Brain microvascular endothelial cell (primary cell): ENCODE data around the gene GNE.
"Not testable (repeated sequence)": the region's sequence is repeated elsewhere in the genome, so short reads cannot be mapped to it uniquely, and the experiment has no call there.

Experiments used
- DNase-seq: peaks from one replicate; pipeline ENCODE4 v3.0.0-alpha.2; 2020
- H3K27ac ChIP-seq: fragments of 250-450 bp; sonication (Bioruptor Pico); 2 replicates; pipeline ENCODE4 v1.5.1; 2020; ENCODE audit warnings: mild to moderate bottlenecking, moderate library complexity
- H3K27me3 ChIP-seq: fragments of 250-450 bp; sonication (Bioruptor Pico); replicated peaks from 2 replicates; pipeline ENCODE4 v1.5.1; 2020; ENCODE audit warnings: mild to moderate bottlenecking
- H3K36me3 ChIP-seq: fragments of 250-450 bp; sonication (Bioruptor Pico); replicated peaks from 2 replicates; pipeline ENCODE4 v1.5.1; 2020; ENCODE audit warnings: mild to moderate bottlenecking
- H3K4me3 ChIP-seq: 2 replicates; pipeline ENCODE4 v1.5.1; 2011; ENCODE audit warnings: low read depth, mild to moderate bottlenecking, control low read depth, low read length, moderate library complexity
- CTCF ChIP-seq: IDR thresholded peaks from 2 replicates; pipeline ENCODE4 v1.5.1; 2011; ENCODE audit warnings: low read depth, mild to moderate bottlenecking, moderate library complexity, low read length, control low read depth, inconsistent platforms; ENCODE audit errors: missing control alignments
- in situ Hi-C: cut with HindIII; loops from 2 replicates; pipeline ENCODE4 v1.10.0; 2017; ENCODE audit warnings: low sequenced_read_pairs, low pct_ligation_motif_present

Gene GNE

DNA sequence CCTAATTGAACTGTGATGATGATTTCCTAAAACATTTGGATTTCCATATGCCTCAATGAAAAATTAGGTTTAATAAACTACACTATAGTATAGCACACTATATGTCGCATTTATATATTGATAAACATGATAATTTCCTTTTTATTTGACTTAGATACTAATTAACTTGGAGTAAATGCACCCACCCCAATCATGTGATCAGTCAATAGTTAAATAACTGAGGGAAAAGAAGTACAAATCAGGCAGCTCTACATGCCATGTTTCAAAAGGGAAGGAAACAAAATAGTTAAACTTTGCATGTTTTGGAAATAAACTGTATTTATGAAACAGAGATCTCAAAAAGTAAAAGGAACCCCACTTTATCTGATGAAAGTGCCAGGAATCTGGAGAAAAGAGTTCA is 18.0 kb upstream of the GNE start:
- H3K27ac ChIP-seq = no peak overlapping the region

GRCh38 chr9:36275060-36275459 is 16.8 kb upstream of the GNE start:
- in situ Hi-C loops = no loop called here
- no peak overlapping the region for H3K27ac ChIP-seq
- H3K4me3 ChIP-seq = no peak overlapping the region
- no peaks in the 10 kb centered on the region for H3K27me3 ChIP-seq
- DNase-seq = no peak
- TF ChIP-seq CTCF = no peak
- H3K36me3 ChIP-seq = no peaks in the 10 kb centered on the region

More for the DNA sequence above, 18.0 kb upstream of the GNE start:
- DNase-seq = no peak
- Histone ChIP-seq H3K4me3 (peak overlapping the region; percentile 20), H3K36me3 (no peaks in the 10 kb centered on the region), H3K27me3 (no peaks in the 10 kb centered on the region)
- in situ Hi-C loops = no loop called here
- no peak for TF ChIP-seq CTCF

DNA sequence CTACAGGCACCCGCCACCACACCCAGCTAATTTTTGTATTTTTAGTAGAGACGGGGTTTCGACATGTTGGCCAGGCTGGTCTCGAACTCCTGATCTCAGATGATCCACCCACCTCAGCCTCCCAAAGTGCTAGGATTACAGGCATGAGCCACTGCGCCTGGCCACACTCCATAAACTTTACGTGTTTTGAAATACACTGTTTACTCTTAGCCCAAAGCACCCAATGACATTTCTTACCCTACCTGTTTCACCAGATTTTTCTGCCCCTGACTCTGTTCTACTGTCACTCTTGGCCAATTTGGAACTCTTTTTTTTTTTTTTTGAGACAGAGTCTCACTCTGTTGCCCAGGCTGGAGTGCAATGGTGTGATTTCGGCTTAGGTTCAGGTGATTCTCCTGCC is 15.1 kb upstream of the GNE start:
- H3K27me3 ChIP-seq, in situ Hi-C loops, H3K36me3 ChIP-seq, DNase-seq, H3K4me3 ChIP-seq, H3K27ac ChIP-seq: not testable (repeated sequence)

- no peak for TF ChIP-seq CTCF
- H3K27me3 ChIP-seq = no peaks in the 10 kb centered on the region
- in situ Hi-C loops = no loop called here
- no peak overlapping the region for H3K27ac ChIP-seq
- DNase-seq = peak; percentile 8
- H3K36me3 ChIP-seq = no peaks in the 10 kb centered on the region
- H3K4me3 ChIP-seq = no peak overlapping the region
Measured at GRCh38 chr9:36268007-36268427, 9.8 kb upstream of the GNE start.

- Histone ChIP-seq H3K27ac (no peak overlapping the region), H3K27me3 (no peaks in the 10 kb centered on the region), H3K36me3 (no peaks in the 10 kb centered on the region), H3K4me3 (no peak overlapping the region)
- no peak for DNase-seq
- TF ChIP-seq CTCF = no peak
- in situ Hi-C loops = no loop called here
Measured at GRCh38 chr9:36264896-36265295, 6.6 kb upstream of the GNE start.

DNA sequence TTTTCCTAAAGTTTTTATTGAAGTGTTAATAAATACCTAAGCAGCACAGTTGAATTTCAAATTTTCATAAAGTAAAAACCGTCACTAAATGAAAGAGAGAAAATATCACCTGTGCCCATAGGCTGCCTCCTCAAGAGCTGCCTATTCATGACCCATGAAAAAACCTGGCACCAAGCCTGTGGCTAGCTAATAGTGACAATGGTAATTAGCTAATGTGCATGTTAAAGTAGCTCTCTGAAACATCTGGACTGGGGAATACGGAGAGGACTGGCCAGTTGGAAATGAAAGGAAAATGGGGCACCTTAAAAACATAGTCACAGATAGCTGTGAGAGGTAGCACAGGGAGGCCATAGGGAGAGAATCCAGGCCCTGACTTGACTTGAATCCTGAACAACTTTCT is 5.4 kb upstream of the GNE start:
- DNase-seq = no peak
- TF ChIP-seq CTCF = no peak
- no peak overlapping the region for H3K4me3 ChIP-seq
- no peaks in the 10 kb centered on the region for H3K27me3 ChIP-seq
- in situ Hi-C loops = no loop called here
- no peak overlapping the region for H3K27ac ChIP-seq
- H3K36me3 ChIP-seq = no peaks in the 10 kb centered on the region
